Fibroblast of lung (primary cell): Measurements from ENCODE around the gene TMC6.

Experiments
- CTCF ChIP-seq, 2 donors: IDR thresholded peaks in 1 of 2; conservative IDR thresholded peaks in 1 of 2; 1 replicate in 1 of 2; 2 replicates in 1 of 2; pipeline ENCODE4 v1.5.1; 2011 to 2012; ENCODE audit warnings: low read length in 2 of 2, control low read depth in 1 of 2, inconsistent platforms in 1 of 2, low read depth in 1 of 2, mild to moderate bottlenecking in 1 of 2
- EZH2 ChIP-seq: IDR thresholded peaks from 2 replicates; pipeline ENCODE4 v1.5.1; 2012; ENCODE audit warnings: low read length, control low read depth, mild to moderate bottlenecking; ENCODE audit errors: missing control alignments

GRCh38 chr17:78141437-78142118, 13.0 kb upstream of the TMC6 start:
- TF ChIP-seq EZH2, result no peak
- no peak for TF ChIP-seq CTCF (conservative IDR thresholded peaks at IDR 0.05 in 1 of 2, IDR thresholded peaks at IDR 0.05 in 1 of 2; ENCODE audit: low read depth in 1 of 2, low read length in 2 of 2)
